ENCODE data around the gene CUEDC1.

Gene CUEDC1

DNA sequence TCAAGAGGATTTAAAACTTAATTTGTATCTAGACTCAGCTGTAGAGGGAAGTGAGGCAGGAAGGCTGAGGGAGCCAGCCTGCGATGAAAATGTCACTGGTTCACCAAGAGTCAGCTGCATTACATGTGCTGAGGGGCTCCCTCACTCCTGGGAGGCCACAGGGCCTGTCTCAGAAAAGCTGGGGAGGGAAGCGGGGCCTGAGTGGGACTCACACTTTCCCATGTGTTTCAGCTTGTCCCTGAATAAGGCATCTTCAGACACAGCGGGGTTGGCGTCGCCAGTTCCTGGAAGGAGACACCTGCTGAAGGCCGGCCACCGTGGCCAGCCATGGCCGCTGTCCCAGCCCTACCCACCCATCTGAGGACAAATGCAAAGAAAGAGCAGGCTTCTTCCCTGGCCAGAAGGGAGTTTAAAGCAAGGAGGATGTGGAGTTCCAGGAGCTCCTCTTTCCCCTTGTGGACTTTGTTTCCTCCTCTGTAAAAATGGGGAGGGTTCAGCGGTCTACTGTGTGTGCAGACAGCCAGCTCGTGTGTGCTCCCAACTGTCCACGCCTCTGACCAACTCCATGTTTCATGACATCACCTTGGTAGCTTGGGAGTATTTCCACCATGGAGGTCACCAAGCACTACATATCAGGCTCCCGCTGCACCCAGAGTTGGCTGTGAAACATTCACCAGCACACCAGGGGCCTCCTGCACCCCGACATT is 86.1 kb downstream of the CUEDC1 start:
- Histone ChIP-seq H3K27me3 (ENCODE audit: control insufficient read depth in 3 of 3, insufficient read depth in 3 of 3, low read depth in 1 of 3, low read length in 3 of 3) (peaks cover 0 to 2% (median 0%) of the 10 kb centered on the region in 3 experiments), H3K9ac (ENCODE audit: low read depth, low read length, poor library complexity) (peak overlapping the region; percentile 50), H3K4ac (ENCODE audit: low read length) (no peak overlapping the region), H4K8ac (ENCODE audit: low read depth, low read length) (no peak overlapping the region), H2AK5ac (ENCODE audit: low read depth, low read length) (peak overlapping the region; percentile 92), H3K79me1 (ENCODE audit: low read depth, low read length) (peaks cover 4% of the 10 kb centered on the region), H3K9me3 (replicated peaks in 1 of 2; ENCODE audit: control insufficient read depth in 2 of 2, insufficient read depth in 1 of 2, low read depth in 1 of 2, low read length in 2 of 2) (peaks cover 0 to 2% of the 10 kb centered on the region in 2 donors), H2BK15ac (ENCODE audit: low read length) (peak overlapping the region; percentile 87), H3K4me1 (ENCODE audit: control insufficient read depth in 2 of 2, insufficient read depth in 1 of 2, low read depth in 1 of 2, low read length in 2 of 2) (peaks cover 15 to 29% of the 10 kb centered on the region in 2 donors), H4K91ac (ENCODE audit: low read depth, low read length, poor library complexity) (peak overlapping the region; percentile 49), H3K14ac (ENCODE audit: low read length) (no peak overlapping the region), H3K36me3 (replicated peaks in 1 of 2; ENCODE audit: control insufficient read depth in 2 of 2, insufficient read depth in 2 of 2, low read length in 2 of 2) (peaks cover 17 to 97% of the 10 kb centered on the region in 2 donors), H3K18ac (ENCODE audit: low read length) (peak overlapping the region; percentile 90), H2BK12ac (ENCODE audit: low read length) (peak overlapping the region; percentile 48), H2AFZ (ENCODE audit: low read length) (no peak overlapping the region), H3K4me2 (ENCODE audit: insufficient read depth, low read length, poor library complexity, severe bottlenecking) (no peak overlapping the region), H3K4me3 (ENCODE audit: low read length in 2 of 2) (no peak overlapping the region), H2BK120ac (ENCODE audit: low read depth, low read length) (peak overlapping the region; percentile 95), H2BK5ac (ENCODE audit: low read length) (peak overlapping the region; percentile 67), H3K23ac (ENCODE audit: low read depth, low read length, poor library complexity) (no peak overlapping the region), H3K27ac (replicated peaks; ENCODE audit: low read length) (peak overlapping the region; percentile 61)
- no peak for DNase-seq (ENCODE audit: low spot score)
- no CpG with 5 or more reads among the region's 13 CpGs for WGBS, 2 donors (ENCODE audit: extremely low coverage in 2 of 2, insufficient read length in 2 of 2, insufficient replicate concordance in 1 of 2)

DNA sequence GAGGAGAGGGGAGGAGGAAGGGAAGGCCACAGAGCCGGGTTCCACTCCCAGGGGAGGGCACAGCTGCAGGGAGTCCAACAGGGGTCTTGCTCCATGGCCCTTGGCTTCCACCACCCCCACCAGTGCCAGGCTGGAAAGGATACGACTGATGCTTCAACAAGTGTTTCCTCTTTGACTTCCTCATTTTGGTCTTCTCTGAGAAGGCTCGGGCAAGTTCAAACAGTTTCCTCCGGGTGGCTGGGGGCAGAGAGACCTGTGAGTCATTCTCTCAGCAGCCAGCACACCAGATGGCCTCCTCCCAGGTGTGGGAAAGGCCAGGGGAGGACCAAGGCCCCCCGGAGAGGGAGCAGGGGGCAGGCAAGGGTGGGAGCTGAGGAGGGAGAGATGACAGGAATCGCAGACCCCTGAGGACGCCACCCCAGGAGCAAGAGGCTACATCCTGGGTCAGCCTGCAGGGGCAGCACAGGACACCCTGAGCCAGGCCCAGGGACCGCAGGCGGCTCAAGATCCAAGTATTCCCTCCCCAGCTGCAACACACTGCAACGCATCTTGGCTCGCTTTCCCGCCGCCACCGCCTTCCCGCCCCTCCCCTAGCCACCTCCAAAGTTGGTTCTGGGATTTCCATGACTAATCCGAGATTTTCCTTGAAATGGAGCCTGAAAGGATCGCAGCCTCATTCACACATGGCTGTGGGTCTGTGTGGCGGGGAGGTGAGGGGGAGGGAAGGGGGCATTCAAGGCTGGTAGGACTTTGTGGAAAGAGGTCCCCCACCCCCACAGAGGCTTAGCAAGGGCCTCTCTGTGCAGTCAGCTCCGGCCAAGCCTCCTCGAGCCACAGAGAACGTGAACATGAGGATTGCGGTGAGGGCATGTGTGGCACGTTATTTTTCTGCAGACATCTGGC is 87.0 kb downstream of the CUEDC1 start:
- WGBS, 2 donors (ENCODE audit: extremely low coverage in 2 of 2, insufficient read length in 2 of 2, insufficient replicate concordance in 1 of 2), result no CpG with 5 or more reads among the region's 23 CpGs

DNA sequence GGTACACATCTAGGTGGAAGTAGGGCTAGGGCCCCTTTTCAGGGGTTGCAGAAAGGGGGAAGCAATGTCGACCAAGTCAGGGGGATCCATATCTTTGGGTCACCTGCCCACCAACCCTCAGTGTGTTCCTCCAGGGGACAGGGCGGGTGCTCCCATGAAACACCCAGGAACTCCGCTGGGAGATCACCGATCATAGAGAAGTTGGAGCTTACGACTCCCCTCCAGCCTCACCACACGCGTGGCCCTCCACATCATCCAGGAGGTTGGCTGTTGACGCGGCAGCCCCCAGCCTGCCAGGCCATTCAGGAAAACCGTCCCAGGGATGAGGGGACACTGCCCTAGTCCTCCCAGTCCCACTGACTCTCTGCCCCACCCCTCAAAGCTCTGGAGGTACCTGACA is 88.1 kb downstream of the CUEDC1 start:
- Histone ChIP-seq H3K27me3 (ENCODE audit: control insufficient read depth in 3 of 3, insufficient read depth in 3 of 3, low read depth in 1 of 3, low read length in 3 of 3) (peaks cover 0 to 8% (median 0%) of the 10 kb centered on the region in 3 experiments), H3K27ac (replicated peaks; ENCODE audit: low read length) (no peak overlapping the region), H3K23ac (ENCODE audit: low read depth, low read length, poor library complexity) (no peak overlapping the region), H2AK5ac (ENCODE audit: low read depth, low read length) (peak overlapping the region; percentile 68), H3K79me1 (ENCODE audit: low read depth, low read length) (no peaks in the 10 kb centered on the region), H4K8ac (ENCODE audit: low read depth, low read length) (no peak overlapping the region), H3K4me2 (ENCODE audit: insufficient read depth, low read length, poor library complexity, severe bottlenecking) (no peak overlapping the region), H4K91ac (ENCODE audit: low read depth, low read length, poor library complexity) (no peak overlapping the region), H2BK15ac (ENCODE audit: low read length) (peak overlapping the region; percentile 28), H2BK5ac (ENCODE audit: low read length) (peak overlapping the region; percentile 57), H3K18ac (ENCODE audit: low read length) (peak overlapping the region; percentile 67), H3K9ac (ENCODE audit: low read depth, low read length, poor library complexity) (peak overlapping the region; percentile 7), H3K4me1 (ENCODE audit: control insufficient read depth in 2 of 2, insufficient read depth in 1 of 2, low read depth in 1 of 2, low read length in 2 of 2) (peaks cover 5 to 29% of the 10 kb centered on the region in 2 donors), H3K4ac (ENCODE audit: low read length) (no peak overlapping the region), H2BK120ac (ENCODE audit: low read depth, low read length) (no peak overlapping the region), H3K36me3 (replicated peaks in 1 of 2; ENCODE audit: control insufficient read depth in 2 of 2, insufficient read depth in 2 of 2, low read length in 2 of 2) (peaks cover 8 to 95% of the 10 kb centered on the region in 2 donors), H3K9me3 (replicated peaks in 1 of 2; ENCODE audit: control insufficient read depth in 2 of 2, insufficient read depth in 1 of 2, low read depth in 1 of 2, low read length in 2 of 2) (peaks cover 0 to 2% of the 10 kb centered on the region in 2 donors), H3K4me3 (ENCODE audit: low read length in 2 of 2) (no peak overlapping the region), H2BK12ac (ENCODE audit: low read length) (no peak overlapping the region), H3K14ac (ENCODE audit: low read length) (no peak overlapping the region), H2AFZ (ENCODE audit: low read length) (no peak overlapping the region)
- no peak for DNase-seq (ENCODE audit: low spot score)
- no CpG with 5 or more reads among the region's 10 CpGs for WGBS, 2 donors (ENCODE audit: extremely low coverage in 2 of 2, insufficient read length in 2 of 2, insufficient replicate concordance in 1 of 2)

More for the DNA sequence above, 87.0 kb downstream of the CUEDC1 start:
- Histone ChIP-seq H3K4ac (ENCODE audit: low read length) (peak overlapping the region; percentile 91), H2BK5ac (ENCODE audit: low read length) (no peak overlapping the region), H3K4me2 (ENCODE audit: insufficient read depth, low read length, poor library complexity, severe bottlenecking) (no peak overlapping the region), H3K79me1 (ENCODE audit: low read depth, low read length) (no peaks in the 10 kb centered on the region), H2AFZ (ENCODE audit: low read length) (no peak overlapping the region), H4K91ac (ENCODE audit: low read depth, low read length, poor library complexity) (peak overlapping the region; percentile 49), H3K4me1 (ENCODE audit: control insufficient read depth in 2 of 2, insufficient read depth in 1 of 2, low read depth in 1 of 2, low read length in 2 of 2) (peaks cover 7 to 26% of the 10 kb centered on the region in 2 donors), H3K9ac (ENCODE audit: low read depth, low read length, poor library complexity) (peak overlapping the region; percentile 65), H3K4me3 (ENCODE audit: low read length in 2 of 2) (no peak overlapping the region), H2BK120ac (ENCODE audit: low read depth, low read length) (peak overlapping the region; percentile 95), H3K27ac (replicated peaks; ENCODE audit: low read length) (peak overlapping the region; percentile 61), H2BK12ac (ENCODE audit: low read length) (peak overlapping the region; percentile 79), H3K18ac (ENCODE audit: low read length) (peak overlapping the region; percentile 90), H3K23ac (ENCODE audit: low read depth, low read length, poor library complexity) (peak overlapping the region; percentile 69), H3K36me3 (replicated peaks in 1 of 2; ENCODE audit: control insufficient read depth in 2 of 2, insufficient read depth in 2 of 2, low read length in 2 of 2) (peaks cover 13 to 95% of the 10 kb centered on the region in 2 donors), H4K8ac (ENCODE audit: low read depth, low read length) (no peak overlapping the region), H2AK5ac (ENCODE audit: low read depth, low read length) (peak overlapping the region; percentile 92), H3K14ac (ENCODE audit: low read length) (peak overlapping the region; percentile 32), H3K9me3 (replicated peaks in 1 of 2; ENCODE audit: control insufficient read depth in 2 of 2, insufficient read depth in 1 of 2, low read depth in 1 of 2, low read length in 2 of 2) (peaks cover 0 to 2% of the 10 kb centered on the region in 2 donors), H2BK15ac (ENCODE audit: low read length) (peak overlapping the region; percentile 87), H3K27me3 (ENCODE audit: control insufficient read depth in 3 of 3, insufficient read depth in 3 of 3, low read depth in 1 of 3, low read length in 3 of 3) (peaks cover 0 to 2% (median 0%) of the 10 kb centered on the region in 3 experiments)
- DNase-seq (ENCODE audit: low spot score), result peak; percentile 56
